Thyroid gland (tissue), 4 donors: Measurements from ENCODE around the gene ASCL5. TPM values are rescaled to one million over a fixed set of nuclear protein-coding genes. Genes with fewer than 3 reads are reported as not detected.

Experiments
- DNase-seq, 2 donors: peaks; one replicate each; pipeline ENCODE4 v3.0.0-alpha.2; 2019
- H3K27ac ChIP-seq, 3 donors: fragments of 200-600 bp; sonication (generic); 1 replicate in 2 of 3; 2 replicates in 1 of 3; pipeline ENCODE4 v1.5.1; 2016 to 2019; ENCODE audit warnings: mild to moderate bottlenecking in 1 of 3, moderate library complexity in 1 of 3
- H3K27me3 ChIP-seq: fragments of 200-600 bp; sonication (generic); one replicate; pipeline ENCODE4 v1.5.1; 2019
- H3K36me3 ChIP-seq, 2 donors: fragments of 200-600 bp; sonication (generic); one replicate each; pipeline ENCODE4 v1.5.1; 2016 to 2019
- H3K4me1 ChIP-seq, 2 donors: fragments of 200-600 bp; sonication (generic); one replicate each; pipeline ENCODE4 v1.5.1; 2017 to 2019
- H3K4me3 ChIP-seq, 3 donors: fragments of 200-600 bp; sonication (generic); replicated peaks in 1 of 3; 1 replicate in 2 of 3; 2 replicates in 1 of 3; pipeline ENCODE4 v1.5.1; 2016; ENCODE audit warnings: mild to moderate bottlenecking in 1 of 3
- H3K9me3 ChIP-seq: fragments of 200-600 bp; sonication (generic); one replicate; pipeline ENCODE4 v1.5.1; 2017
- CTCF ChIP-seq, 6 experiments: fragments of 200-600 bp in 3 of 6; fragments of 450-650 bp in 3 of 6; sonication (generic) in 3 of 6; IDR thresholded peaks; one replicate each; pipeline ENCODE4 v1.5.1; 2016 to 2019; ENCODE audit warnings: antibody characterized with exemption in 6 of 6, mild to moderate bottlenecking in 2 of 6, inconsistent platforms in 1 of 6, moderate library complexity in 1 of 6
- POLR2A ChIP-seq, 2 donors: fragments of 450-650 bp; IDR thresholded peaks; one replicate each; pipeline ENCODE4 v1.6.1; 2017; ENCODE audit warnings: antibody characterized with exemption in 2 of 2, mild to moderate bottlenecking in 2 of 2, moderate library complexity in 1 of 2
- WGBS, 2 donors: methylation state at CpG; one replicate each; pipeline ENCODE4 v1.1.5; 2017; 5-methylcytosine and 5-hydroxymethylcytosine counted together
- intact Hi-C: fragments of 100-400 bp; cut with DNase I; formaldehyde crosslinking; loops from one replicate; pipeline ENCODE4 v1.15.1; 2023
- total RNA-seq, 4 donors: library from RNA; depleted of rRNA; stranded (reverse); fragments of >200 nt; gene quantifications; one replicate each; pipeline ENCODE4 v1.2.3, GENCODE V29; 2016

The ASCL5 gene
- total RNA-seq, 4 donors from 2014 or later, result not detected

- WGBS, 2 donors, result 81 to 91% methylated on average over 2 of the region's 2 CpGs
- no peak for DNase-seq
Observed at GRCh38 chr1:201095581-201095980, 31.4 kb downstream of the ASCL5 start.

GRCh38 chr1:201094832-201095231 is 32.2 kb downstream of the ASCL5 start:
- DNase-seq, result no peak
- H3K27ac ChIP-seq, result no peak overlapping the region
- no peaks in the 10 kb centered on the region for H3K9me3 ChIP-seq
- no peaks in the 10 kb centered on the region for H3K27me3 ChIP-seq
- H3K4me1 ChIP-seq, result no peaks in the 10 kb centered on the region
- intact Hi-C loops, result no loop called here
- no peak overlapping the region for H3K4me3 ChIP-seq
- no peaks in the 10 kb centered on the region for H3K36me3 ChIP-seq
- TF ChIP-seq POLR2A (IDR thresholded peaks at IDR 0.05) (no peak), CTCF (IDR thresholded peaks at IDR 0.05) (no peak)
- 70 to 81% methylated on average over 4 of the region's 4 CpGs for WGBS, 2 donors

More at GRCh38 chr1:201095581-201095980, 31.4 kb downstream of the ASCL5 start:
- Histone ChIP-seq H3K4me1 (no peaks in the 10 kb centered on the region), H3K36me3 (no peaks in the 10 kb centered on the region), H3K27ac (no peak overlapping the region), H3K4me3 (no peak overlapping the region), H3K9me3 (no peaks in the 10 kb centered on the region), H3K27me3 (no peaks in the 10 kb centered on the region)
- TF ChIP-seq CTCF (IDR thresholded peaks at IDR 0.05) (no peak), POLR2A (IDR thresholded peaks at IDR 0.05) (no peak)
- intact Hi-C loops, result no loop called here

- Histone ChIP-seq H3K36me3 (no peaks in the 10 kb centered on the region), H3K4me1 (no peaks in the 10 kb centered on the region), H3K27ac (no peak overlapping the region), H3K9me3 (no peaks in the 10 kb centered on the region), H3K4me3 (no peak overlapping the region), H3K27me3 (no peaks in the 10 kb centered on the region)
- no peak for DNase-seq
- intact Hi-C loops, result no loop called here
- no peak for TF ChIP-seq CTCF (IDR thresholded peaks at IDR 0.05)
- no peak for TF ChIP-seq POLR2A (IDR thresholded peaks at IDR 0.05)
- 74 to 75% methylated on average over 7 of the region's 7 CpGs for WGBS, 2 donors
Observed at GRCh38 chr1:201093962-201094361, 33.0 kb downstream of the ASCL5 start.

GRCh38 chr1:201093561-201093960 is 33.4 kb downstream of the ASCL5 start:
- H3K36me3 ChIP-seq, result no peaks in the 10 kb centered on the region
- no peak overlapping the region for H3K4me3 ChIP-seq
- no peak for DNase-seq
- intact Hi-C loops, result no loop called here
- no peaks in the 10 kb centered on the region for H3K4me1 ChIP-seq
- no peaks in the 10 kb centered on the region for H3K27me3 ChIP-seq
- no peaks in the 10 kb centered on the region for H3K9me3 ChIP-seq
- WGBS, 2 donors, result 91 to 97% methylated on average over 6 to 7 of the region's 7 CpGs
- H3K27ac ChIP-seq, result no peak overlapping the region
- TF ChIP-seq POLR2A (IDR thresholded peaks at IDR 0.05) (no peak), CTCF (IDR thresholded peaks at IDR 0.05) (no peak)

GRCh38 chr1:201092738-201093137 is 34.2 kb downstream of the ASCL5 start:
- Histone ChIP-seq H3K9me3 (no peaks in the 10 kb centered on the region), H3K4me1 (no peaks in the 10 kb centered on the region), H3K36me3 (no peaks in the 10 kb centered on the region), H3K27me3 (no peaks in the 10 kb centered on the region), H3K27ac (no peak overlapping the region), H3K4me3 (no peak overlapping the region)
- no peak for DNase-seq
- intact Hi-C loops, result no loop called here
- 83 to 88% methylated on average over 3 of the region's 3 CpGs for WGBS, 2 donors
- TF ChIP-seq CTCF (IDR thresholded peaks at IDR 0.05), result no peak
- no peak for TF ChIP-seq POLR2A (IDR thresholded peaks at IDR 0.05)
